ENCODE data around the gene SCAMP4. TPM values are rescaled to one million over a fixed set of nuclear protein-coding genes. Genes with fewer than 3 reads are reported as not detected.

The SCAMP4 gene
- total and polyA plus RNA-seq, 2 donors from 2014 or later, result 49.5 to 90.1 TPM

DNA sequence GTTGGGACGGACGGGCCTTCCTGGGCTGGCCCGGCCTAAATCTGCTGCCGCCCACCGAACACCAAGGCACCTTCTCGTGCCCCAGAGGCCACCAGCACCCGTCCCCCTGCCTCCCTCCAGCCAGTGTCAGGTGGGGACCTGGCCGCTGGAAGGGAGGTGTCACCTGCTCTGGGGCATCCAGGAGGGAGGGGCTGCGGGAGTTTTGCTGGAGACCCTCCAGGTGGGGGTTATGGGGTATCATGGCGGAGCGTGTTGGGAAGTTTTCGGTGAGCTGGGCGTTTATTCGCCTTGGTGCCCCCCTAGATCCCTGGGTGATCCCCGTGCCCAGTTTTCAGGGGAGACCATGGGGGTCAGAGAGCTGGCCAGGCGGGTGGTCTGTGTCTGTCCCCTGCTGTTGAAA is 45.4 kb downstream of the SCAMP4 start:
- intact Hi-C loops (cut with DNase I), result no loop called here
- FAIRE-seq, result no peak

GRCh38 chr19:1952635-1953034 is 47.4 kb downstream of the SCAMP4 start:
- Histone ChIP-seq H3K4me3 (ENCODE audit: low read length in 3 of 3) (no peak overlapping the region), H3K9me3 (ENCODE audit: control insufficient read depth in 2 of 3, insufficient read depth in 1 of 3, low read length in 3 of 3) (no peaks in the 10 kb centered on the region), H3K36me3 (ENCODE audit: control insufficient read depth in 2 of 3, insufficient read depth in 3 of 3, low read length in 3 of 3) (no peaks in the 10 kb centered on the region), H3K9ac (ENCODE audit: low read length in 3 of 3) (no peak overlapping the region), H3K27ac (ENCODE audit: low read depth in 2 of 2, low read length in 2 of 2) (no peak overlapping the region), H3K4me1 (ENCODE audit: control insufficient read depth in 2 of 3, insufficient read depth in 2 of 3, low read depth in 1 of 3, low read length in 3 of 3) (no peaks in the 10 kb centered on the region), H3K27me3 (ENCODE audit: control insufficient read depth, insufficient read depth, low read length) (no peaks in the 10 kb centered on the region)
- FAIRE-seq (no peak), DNase-seq (peak in 1 of 5 donors; percentile 63)
- TF ChIP-seq, protein P1, sequence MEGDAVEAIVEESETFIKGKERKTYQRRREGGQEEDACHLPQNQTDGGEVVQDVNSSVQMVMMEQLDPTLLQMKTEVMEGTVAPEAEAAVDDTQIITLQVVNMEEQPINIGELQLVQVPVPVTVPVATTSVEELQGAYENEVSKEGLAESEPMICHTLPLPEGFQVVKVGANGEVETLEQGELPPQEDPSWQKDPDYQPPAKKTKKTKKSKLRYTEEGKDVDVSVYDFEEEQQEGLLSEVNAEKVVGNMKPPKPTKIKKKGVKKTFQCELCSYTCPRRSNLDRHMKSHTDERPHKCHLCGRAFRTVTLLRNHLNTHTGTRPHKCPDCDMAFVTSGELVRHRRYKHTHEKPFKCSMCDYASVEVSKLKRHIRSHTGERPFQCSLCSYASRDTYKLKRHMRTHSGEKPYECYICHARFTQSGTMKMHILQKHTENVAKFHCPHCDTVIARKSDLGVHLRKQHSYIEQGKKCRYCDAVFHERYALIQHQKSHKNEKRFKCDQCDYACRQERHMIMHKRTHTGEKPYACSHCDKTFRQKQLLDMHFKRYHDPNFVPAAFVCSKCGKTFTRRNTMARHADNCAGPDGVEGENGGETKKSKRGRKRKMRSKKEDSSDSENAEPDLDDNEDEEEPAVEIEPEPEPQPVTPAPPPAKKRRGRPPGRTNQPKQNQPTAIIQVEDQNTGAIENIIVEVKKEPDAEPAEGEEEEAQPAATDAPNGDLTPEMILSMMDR (IDR thresholded peaks at IDR 0.05; ENCODE audit: borderline replicate concordance, extremely low read depth, insufficient read depth), result no peak
- intact Hi-C loops (cut with DNase I), result no loop called here

More for the DNA sequence above, 45.4 kb downstream of the SCAMP4 start:
- TF ChIP-seq, protein P1 (IDR thresholded peaks at IDR 0.05; ENCODE audit: borderline replicate concordance, extremely low read depth, insufficient read depth), result no peak
- no peaks in the 10 kb centered on the region for H3K36me3 ChIP-seq (ENCODE audit: control insufficient read depth in 2 of 3, insufficient read depth in 3 of 3, low read length in 3 of 3)
- H3K27me3 ChIP-seq (ENCODE audit: control insufficient read depth, insufficient read depth, low read length), result no peaks in the 10 kb centered on the region
- DNase-seq, result no peak
- no peak overlapping the region for H3K4me3 ChIP-seq (ENCODE audit: low read length in 3 of 3)
- H3K4me1 ChIP-seq (ENCODE audit: control insufficient read depth in 2 of 3, insufficient read depth in 2 of 3, low read depth in 1 of 3, low read length in 3 of 3), result no peaks in the 10 kb centered on the region
- H3K9ac ChIP-seq (ENCODE audit: low read length in 3 of 3), result no peak overlapping the region
- no peak overlapping the region for H3K27ac ChIP-seq (ENCODE audit: low read depth in 2 of 2, low read length in 2 of 2)
- no peaks in the 10 kb centered on the region for H3K9me3 ChIP-seq (ENCODE audit: control insufficient read depth in 2 of 3, insufficient read depth in 1 of 3, low read length in 3 of 3)

- intact Hi-C loops (cut with DNase I), result no loop called here
- H3K27me3 ChIP-seq (ENCODE audit: control insufficient read depth, insufficient read depth, low read length), result no peaks in the 10 kb centered on the region
- H3K4me3 ChIP-seq (ENCODE audit: low read length in 3 of 3), result no peak overlapping the region
- DNase-seq (no peak), FAIRE-seq (no peak)
- no peaks in the 10 kb centered on the region for H3K4me1 ChIP-seq (ENCODE audit: control insufficient read depth in 2 of 3, insufficient read depth in 2 of 3, low read depth in 1 of 3, low read length in 3 of 3)
- H3K9me3 ChIP-seq (ENCODE audit: control insufficient read depth in 2 of 3, insufficient read depth in 1 of 3, low read length in 3 of 3), result no peaks in the 10 kb centered on the region
- H3K27ac ChIP-seq (ENCODE audit: low read depth in 2 of 2, low read length in 2 of 2), result no peak overlapping the region
- H3K36me3 ChIP-seq (ENCODE audit: control insufficient read depth in 2 of 3, insufficient read depth in 3 of 3, low read length in 3 of 3), result no peaks in the 10 kb centered on the region
- no peak overlapping the region for H3K9ac ChIP-seq (ENCODE audit: low read length in 3 of 3)
- TF ChIP-seq, protein P1 (IDR thresholded peaks at IDR 0.05; ENCODE audit: borderline replicate concordance, extremely low read depth, insufficient read depth), result no peak
These were observed 47.8 kb downstream of the SCAMP4 start for GRCh38 chr19:1953037-1953436.

- Histone ChIP-seq H3K4me1 (ENCODE audit: control insufficient read depth in 2 of 3, insufficient read depth in 2 of 3, low read depth in 1 of 3, low read length in 3 of 3) (no peaks in the 10 kb centered on the region), H3K4me3 (ENCODE audit: low read length in 3 of 3) (no peak overlapping the region), H3K27me3 (ENCODE audit: control insufficient read depth, insufficient read depth, low read length) (no peaks in the 10 kb centered on the region), H3K9ac (ENCODE audit: low read length in 3 of 3) (no peak overlapping the region), H3K9me3 (ENCODE audit: control insufficient read depth in 2 of 3, insufficient read depth in 1 of 3, low read length in 3 of 3) (no peaks in the 10 kb centered on the region), H3K36me3 (ENCODE audit: control insufficient read depth in 2 of 3, insufficient read depth in 3 of 3, low read length in 3 of 3) (no peaks in the 10 kb centered on the region), H3K27ac (ENCODE audit: low read depth in 2 of 2, low read length in 2 of 2) (no peak overlapping the region)
- DNase-seq, result no peak
- intact Hi-C loops (cut with DNase I), result no loop called here
- no peak for FAIRE-seq
- TF ChIP-seq, protein P1 (IDR thresholded peaks at IDR 0.05; ENCODE audit: borderline replicate concordance, extremely low read depth, insufficient read depth), result no peak
These were observed 48.4 kb downstream of the SCAMP4 start for GRCh38 chr19:1953441-1954094.

Data from kidney (tissue), 14 donors.